ENCODE measurements around the gene ENOPH1. TPM values are rescaled to one million over a fixed set of nuclear protein-coding genes. Genes with fewer than 3 reads are reported as not detected.

The ENOPH1 gene
- total RNA-seq, 2 experiments from 2014 or later, result 17.9 to 19.4 TPM

GRCh38 chr4:82433791-82434190 lies 3.4 kb downstream of the ENOPH1 start:
- H3K27ac Mint-ChIP-seq, result no peak overlapping the region
- ATAC-seq (ENCODE audit: poor library complexity), result no peak
- CTCF ChIA-PET, result no interaction called here

GRCh38 chr4:82434949-82435348 lies 4.6 kb downstream of the ENOPH1 start:
- Histone ChIP-seq H3K4me1 (ENCODE audit: insufficient read depth, low read length) (peaks cover 31% of the 10 kb centered on the region), H3K4me3 (ENCODE audit: low read length) (no peak overlapping the region), H3K9me3 (ENCODE audit: control insufficient read depth in 1 of 2, insufficient read depth in 1 of 2, low read length in 2 of 2) (no peaks in the 10 kb centered on the region), H3K27ac (ENCODE audit: low read depth in 1 of 2, low read length in 2 of 2) (no peak overlapping the region), H3K36me3 (ENCODE audit: insufficient read depth, low read length) (peaks cover 11% of the 10 kb centered on the region), H3K27me3 (ENCODE audit: control insufficient read depth in 1 of 2, insufficient read depth in 2 of 2, low read length in 2 of 2) (no peaks in the 10 kb centered on the region)
- POLR2A ChIA-PET, result no interaction called here
- peaks cover 80% of the 10 kb centered on the region for H3K4me1 Mint-ChIP-seq (ENCODE audit: low read depth)
- DNase-seq (no peak), ATAC-seq (ENCODE audit: poor library complexity) (no peak)
- H3K27me3 Mint-ChIP-seq, result no peaks in the 10 kb centered on the region
- no peaks in the 10 kb centered on the region for H3K9me3 Mint-ChIP-seq
- intact Hi-C loops (cut with DNase I, micrococcal nuclease), result loop anchor here in 1 of 2 experiments (5.0 to 10.0 kb wide), 4 partner anchors 467 to 1050 kb away; partner anchors contain the start of genes ABRAXAS1, COPS4, HELQ and MRPS18C
- H3K4me3 Mint-ChIP-seq, result no peak overlapping the region
- no peak for TF ChIP-seq CTCF (IDR thresholded peaks at IDR 0.05)
- H3K27ac Mint-ChIP-seq, result no peak overlapping the region
- peaks cover 55% of the 10 kb centered on the region for H3K36me3 Mint-ChIP-seq (ENCODE audit: low read depth)
- CTCF ChIA-PET, result no interaction called here

More at GRCh38 chr4:82433791-82434190, 3.4 kb downstream of the ENOPH1 start:
- Histone ChIP-seq H3K27me3 (ENCODE audit: control insufficient read depth in 1 of 2, insufficient read depth in 2 of 2, low read length in 2 of 2) (no peaks in the 10 kb centered on the region), H3K9me3 (ENCODE audit: control insufficient read depth in 1 of 2, insufficient read depth in 1 of 2, low read length in 2 of 2) (no peaks in the 10 kb centered on the region), H3K36me3 (ENCODE audit: insufficient read depth, low read length) (peaks cover 11% of the 10 kb centered on the region), H3K4me1 (ENCODE audit: insufficient read depth, low read length) (peaks cover 31% of the 10 kb centered on the region), H3K27ac (ENCODE audit: low read depth in 1 of 2, low read length in 2 of 2) (no peak overlapping the region), H3K4me3 (ENCODE audit: low read length) (no peak overlapping the region)
- H3K4me1 Mint-ChIP-seq (ENCODE audit: low read depth), result peaks cover 76% of the 10 kb centered on the region
- intact Hi-C loops (cut with DNase I, micrococcal nuclease), result loop anchor here in 1 of 2 experiments (5.0 to 10.0 kb wide), 4 partner anchors 469 to 1051 kb away; partner anchors contain the start of genes ABRAXAS1, COPS4, HELQ and MRPS18C
- H3K27me3 Mint-ChIP-seq, result peaks cover 4% of the 10 kb centered on the region
- POLR2A ChIA-PET, result no interaction called here
- no peak for TF ChIP-seq CTCF (IDR thresholded peaks at IDR 0.05)
- no peaks in the 10 kb centered on the region for H3K9me3 Mint-ChIP-seq
- DNase-seq, result no peak
- peaks cover 65% of the 10 kb centered on the region for H3K36me3 Mint-ChIP-seq (ENCODE audit: low read depth)
- peak overlapping the region; percentile 52 for H3K4me3 Mint-ChIP-seq

- Histone ChIP-seq H3K9me3 (ENCODE audit: control insufficient read depth in 1 of 2, insufficient read depth in 1 of 2, low read length in 2 of 2) (no peaks in the 10 kb centered on the region), H3K27me3 (ENCODE audit: control insufficient read depth in 1 of 2, insufficient read depth in 2 of 2, low read length in 2 of 2) (no peaks in the 10 kb centered on the region), H3K27ac (ENCODE audit: low read depth in 1 of 2, low read length in 2 of 2) (no peak overlapping the region), H3K4me1 (ENCODE audit: insufficient read depth, low read length) (peaks cover 31% of the 10 kb centered on the region), H3K36me3 (ENCODE audit: insufficient read depth, low read length) (peaks cover 11% of the 10 kb centered on the region), H3K4me3 (ENCODE audit: low read length) (no peak overlapping the region)
- Mint-ChIP-seq H3K27me3 (no peaks in the 10 kb centered on the region), H3K9me3 (no peaks in the 10 kb centered on the region), H3K36me3 (ENCODE audit: low read depth) (peaks cover 51% of the 10 kb centered on the region), H3K27ac (no peak overlapping the region), H3K4me1 (ENCODE audit: low read depth) (peaks cover 83% of the 10 kb centered on the region), H3K4me3 (no peak overlapping the region)
- intact Hi-C loops (cut with DNase I, micrococcal nuclease), result loop anchor here in 1 of 2 experiments (10.0 kb wide), 1 partner anchor 1049 kb away; the partner anchor contains the start of gene ABRAXAS1
- TF ChIP-seq CTCF (IDR thresholded peaks at IDR 0.05), result no peak
- CTCF ChIA-PET, result interaction anchor here (0.9 kb wide), 1 partner anchor 75 kb away, joined by 3 read pairs; no protein-coding TSS in a partner anchor
- POLR2A ChIA-PET, result no interaction called here
- DNase-seq, result no peak
- ATAC-seq (ENCODE audit: poor library complexity), result no peak
These were observed 5.7 kb downstream of the ENOPH1 start for GRCh38 chr4:82436130-82436529.
